HG03558 (cell line): ENCODE measurements around the gene KLHL26.

Experiments
- ATAC-seq: cut with Tn5 transposase; IDR thresholded peaks from one replicate; pipeline ENCODE4 v1.9.1; 2021; ENCODE audit warnings: moderate number of reproducible peaks; ENCODE audit not compliant: unreplicated experiment; ENCODE audit errors: extremely low read depth

The KLHL26 gene

DNA sequence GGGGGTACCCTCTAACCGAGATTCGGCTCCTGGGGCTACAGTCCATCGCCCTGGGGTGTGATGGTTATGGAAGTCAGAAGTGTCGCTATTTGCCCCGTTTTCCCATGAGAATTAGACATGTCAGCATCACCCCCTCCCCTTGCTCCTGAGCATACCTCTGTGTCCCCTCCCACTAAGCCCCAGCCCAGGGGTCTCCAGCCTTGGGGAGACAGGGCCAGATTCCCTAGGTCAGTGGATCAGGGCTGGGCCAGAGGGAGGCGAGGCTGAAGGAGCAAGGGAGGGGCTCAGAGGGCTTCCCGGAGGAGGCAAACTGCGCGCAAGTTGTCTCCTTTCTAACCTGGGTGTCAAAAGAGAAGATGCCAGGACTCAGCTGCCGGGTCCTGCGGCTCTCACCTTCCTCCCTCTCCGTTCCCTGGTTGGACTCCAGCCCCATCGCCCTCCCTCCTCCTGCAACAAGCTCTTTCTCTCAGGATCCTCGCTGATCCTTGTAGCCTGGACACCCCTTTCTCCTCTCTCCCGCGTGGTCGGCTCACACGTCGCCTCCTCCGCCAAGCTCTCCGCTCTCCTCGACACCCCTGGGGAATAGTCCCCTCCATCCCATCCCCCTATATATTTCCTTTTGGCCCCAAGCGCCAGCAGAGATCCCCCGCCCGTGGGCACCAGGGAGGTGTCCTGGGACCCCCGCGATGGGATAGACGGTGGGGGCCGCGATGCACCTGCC is 24.6 kb upstream of the KLHL26 start:
- no peak for ATAC-seq

DNA sequence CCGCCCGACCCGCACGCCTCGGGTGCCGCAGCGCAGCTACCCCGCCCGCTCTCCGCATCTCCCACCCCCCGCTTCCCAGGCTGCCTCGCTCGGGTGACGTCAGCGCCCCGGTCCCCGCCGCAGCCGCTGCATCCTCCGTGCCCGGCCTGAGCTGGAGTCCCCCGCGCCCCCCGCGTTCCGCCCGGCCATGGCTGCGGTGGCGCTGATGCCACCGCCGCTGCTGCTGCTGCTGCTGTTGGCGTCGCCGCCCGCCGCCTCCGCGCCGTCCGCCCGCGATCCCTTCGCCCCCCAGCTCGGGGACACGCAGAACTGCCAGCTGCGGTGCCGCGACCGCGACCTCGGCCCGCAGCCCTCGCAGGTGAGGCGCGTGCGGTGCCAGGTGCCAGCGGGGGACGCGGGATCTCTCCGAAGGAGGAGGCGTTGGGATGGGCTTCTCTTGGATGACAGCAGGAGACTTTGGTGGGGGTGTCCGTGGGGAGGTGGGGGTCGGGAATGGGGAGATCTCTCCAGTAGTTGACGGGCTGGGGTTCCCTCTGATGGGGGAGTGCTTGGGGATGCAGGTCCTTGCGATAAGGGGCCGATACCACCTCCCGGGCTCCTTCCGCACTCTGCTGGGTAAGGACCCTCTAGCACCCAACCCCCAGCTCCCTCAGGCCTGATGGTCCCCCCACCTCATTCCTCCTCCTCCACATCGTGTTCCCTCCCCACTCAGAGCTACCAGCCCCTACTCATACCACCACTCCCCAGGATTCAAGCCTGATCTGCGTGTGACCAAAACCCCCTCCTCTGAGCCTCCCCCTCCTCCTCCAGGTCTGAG is 23.8 kb upstream of the KLHL26 start, which contains the start of gene TMEM59L:
TSS of gene TMEM59L (plus strand) at position 99 of the 817 bp plus-strand sequence. CDS start at position 188, 89 bp downstream.
- no peak for ATAC-seq

DNA sequence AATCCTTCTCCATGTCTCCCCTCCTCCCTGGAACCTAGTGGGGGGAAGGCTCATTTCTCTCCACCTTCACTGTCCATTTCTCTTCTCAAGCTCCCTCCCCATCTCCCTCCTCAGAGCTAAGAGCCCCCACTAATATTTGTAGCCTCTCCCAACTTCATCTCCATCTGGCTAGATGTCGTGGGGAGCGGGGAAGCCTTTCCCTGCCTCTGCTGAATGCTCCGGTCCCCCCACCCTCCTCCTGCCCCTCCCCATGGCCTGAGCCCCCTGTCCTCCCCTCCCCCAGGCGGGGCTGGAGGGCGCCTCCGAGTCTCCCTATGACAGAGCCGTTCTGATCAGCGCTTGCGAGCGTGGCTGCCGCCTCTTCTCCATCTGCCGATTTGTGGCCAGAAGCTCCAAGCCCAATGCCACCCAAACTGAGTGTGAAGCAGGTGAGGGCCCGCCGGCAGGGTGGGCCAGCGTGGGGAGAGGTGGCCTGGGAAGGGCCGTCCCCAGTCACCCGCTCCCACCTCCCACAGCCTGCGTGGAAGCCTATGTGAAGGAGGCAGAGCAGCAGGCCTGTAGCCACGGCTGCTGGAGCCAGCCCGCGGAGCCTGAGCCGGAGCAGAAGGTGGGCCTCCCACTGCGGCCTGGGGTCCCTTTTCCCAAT is 23.1 kb upstream of the KLHL26 start:
- no peak for ATAC-seq

DNA sequence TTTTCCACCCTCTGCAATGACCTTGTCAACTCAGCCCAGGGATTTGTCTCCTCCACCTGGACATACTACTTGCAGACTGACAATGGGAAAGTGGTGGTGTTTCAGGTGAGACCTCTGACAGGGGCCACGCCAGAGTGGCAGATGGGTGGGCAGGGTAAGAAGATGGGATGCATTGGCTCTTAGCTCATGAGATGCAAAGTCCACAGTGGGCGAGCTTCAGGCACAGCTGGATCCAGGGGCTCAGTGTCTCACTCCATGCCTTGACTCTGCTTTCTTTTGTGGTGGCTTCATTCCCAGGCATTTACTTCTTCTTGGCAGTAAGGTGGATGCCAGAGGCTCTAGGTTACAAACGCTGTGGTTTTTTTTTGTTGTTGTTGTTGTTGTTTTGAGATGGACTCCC is 20.8 kb upstream of the KLHL26 start:
- no peak for ATAC-seq

DNA sequence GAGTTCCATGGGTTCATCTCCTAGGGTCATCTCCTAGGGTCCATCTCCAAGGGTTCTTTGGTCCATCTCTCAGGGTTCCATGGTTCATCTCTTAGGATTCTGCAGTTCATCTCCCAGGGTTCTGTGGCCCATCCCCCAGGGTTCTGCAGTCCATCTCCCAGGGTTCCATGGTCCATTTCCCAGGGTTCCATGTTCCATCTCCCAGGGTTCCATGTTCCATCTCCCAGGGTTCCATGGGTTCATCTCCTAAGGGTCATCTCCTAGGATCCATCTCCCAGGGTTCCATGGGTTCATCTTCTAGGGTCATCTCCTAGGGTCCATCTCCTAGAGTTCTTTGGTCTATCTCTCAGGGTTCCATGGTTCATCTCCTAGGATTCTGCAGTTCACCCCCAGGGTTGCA is 19.3 kb upstream of the KLHL26 start:
- ATAC-seq: no peak

DNA sequence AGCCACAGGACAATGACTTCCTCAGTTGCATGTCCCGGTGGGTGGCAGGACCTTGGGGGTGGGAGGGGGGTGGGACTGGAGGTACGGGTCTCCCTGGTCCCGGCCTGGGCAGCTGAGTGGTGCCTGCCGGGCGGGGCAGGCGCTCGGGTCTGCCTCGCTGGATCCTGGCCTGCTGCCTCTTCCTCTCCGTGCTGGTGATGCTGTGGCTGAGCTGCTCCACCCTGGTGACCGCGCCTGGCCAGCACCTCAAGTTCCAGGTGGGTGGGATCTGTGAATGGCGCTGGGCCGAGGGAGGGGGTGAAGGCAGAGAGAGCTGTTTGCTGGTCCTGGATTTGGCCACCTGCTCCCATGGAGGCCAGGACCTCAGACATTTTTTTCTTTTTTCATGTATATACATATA is 18.6 kb upstream of the KLHL26 start:
- no peak for ATAC-seq

DNA sequence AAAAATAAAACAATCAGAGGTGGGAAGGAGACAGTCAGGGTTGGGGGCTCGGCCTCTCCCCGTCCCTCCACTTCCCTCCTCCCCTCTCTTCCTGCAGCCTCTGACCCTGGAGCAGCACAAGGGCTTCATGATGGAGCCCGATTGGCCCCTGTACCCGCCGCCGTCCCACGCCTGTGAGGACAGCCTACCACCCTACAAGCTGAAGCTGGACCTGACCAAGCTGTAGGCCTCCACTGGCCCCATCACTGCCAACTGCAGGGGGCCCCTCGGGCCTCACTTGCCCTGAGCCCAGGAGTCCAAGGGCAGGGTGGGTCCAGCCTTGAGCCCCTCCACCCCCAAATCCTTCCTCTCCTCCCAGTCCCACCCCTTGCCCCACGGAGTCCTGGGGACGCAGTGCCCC is 16.5 kb upstream of the KLHL26 start:
- no peak for ATAC-seq

DNA sequence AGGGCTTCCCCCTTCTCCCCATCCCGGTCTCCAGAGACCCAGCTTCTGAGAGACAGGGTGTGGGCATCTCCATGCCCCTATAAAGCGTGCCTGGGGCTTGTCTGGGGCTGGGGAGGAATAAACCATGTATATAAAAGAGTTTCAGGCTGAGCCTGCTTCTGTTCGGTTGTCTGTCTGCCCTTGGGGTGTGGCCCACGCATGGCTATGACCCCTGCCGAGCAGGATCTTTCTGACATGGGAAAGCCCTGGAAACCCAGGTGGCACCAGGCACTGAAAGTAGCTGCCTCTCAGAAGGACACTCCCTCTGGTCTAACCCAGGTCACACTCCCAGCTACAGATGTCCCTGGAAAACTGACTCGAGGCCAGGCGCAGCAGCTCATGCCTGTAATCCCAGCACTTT is 15.9 kb upstream of the KLHL26 start:
- ATAC-seq: no peak

DNA sequence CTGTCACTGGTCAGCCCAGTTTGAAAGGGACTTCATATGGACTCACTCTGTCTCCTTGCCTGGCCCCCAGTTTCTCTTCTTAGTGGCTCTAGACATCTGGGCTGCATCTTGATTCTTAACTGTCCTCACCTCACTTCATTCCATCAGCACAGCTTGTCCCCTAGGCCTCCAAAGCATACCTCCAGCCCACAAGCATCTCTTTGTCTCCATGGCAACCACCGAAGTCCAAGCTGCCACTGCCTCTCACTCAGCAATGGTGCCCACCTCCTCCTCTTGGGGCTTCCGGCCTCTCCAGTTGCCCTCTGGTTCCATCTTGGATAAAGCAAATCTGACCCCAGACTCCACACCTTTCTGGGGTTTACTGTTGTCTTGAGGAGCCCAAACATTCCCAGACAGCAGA is 9.9 kb upstream of the KLHL26 start:
- ATAC-seq: no peak

DNA sequence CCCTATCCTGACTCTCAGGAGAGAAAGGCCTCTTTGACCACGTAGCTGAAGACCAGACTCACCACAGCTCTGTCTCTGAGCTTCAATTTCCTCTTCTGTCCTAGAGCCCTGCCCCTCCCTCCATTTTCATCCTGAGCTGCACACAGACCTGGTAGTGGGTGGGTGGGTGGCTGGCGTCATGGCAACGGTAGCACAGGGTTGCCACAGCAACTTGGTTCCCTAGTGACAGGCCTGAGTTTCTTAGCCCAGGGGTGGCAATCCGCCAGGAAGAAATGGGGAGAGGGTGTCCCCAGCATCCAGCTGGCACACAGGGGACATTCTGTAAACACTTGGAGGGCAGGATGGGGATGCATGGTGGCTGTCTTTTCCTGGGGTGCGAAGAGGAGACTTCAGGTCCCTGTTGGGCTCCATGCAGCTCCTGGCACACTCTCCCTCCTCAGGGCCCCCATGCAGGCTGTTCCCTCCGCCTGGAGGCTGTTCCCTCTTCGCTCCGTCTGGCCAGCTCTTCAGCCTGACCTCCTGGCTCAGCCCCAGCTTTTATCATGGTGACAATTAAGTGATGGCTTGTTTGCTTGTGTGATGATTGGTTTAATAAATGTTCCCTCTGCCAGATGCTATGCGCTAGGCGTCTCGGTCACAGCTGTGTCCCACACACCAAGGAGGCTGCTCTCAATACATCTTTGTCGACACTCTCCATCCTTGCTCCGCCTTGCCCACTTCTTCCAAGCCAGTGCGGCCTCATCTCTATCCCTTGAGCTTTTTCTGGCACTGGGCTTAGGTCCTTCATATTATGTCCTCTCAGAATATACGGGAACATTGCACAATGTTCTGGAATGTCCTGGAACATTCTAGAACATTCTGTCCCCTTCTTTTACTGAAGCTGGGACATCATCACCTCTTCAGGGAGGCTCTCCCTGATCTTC is 7.4 kb upstream of the KLHL26 start:
- ATAC-seq: no peak

DNA sequence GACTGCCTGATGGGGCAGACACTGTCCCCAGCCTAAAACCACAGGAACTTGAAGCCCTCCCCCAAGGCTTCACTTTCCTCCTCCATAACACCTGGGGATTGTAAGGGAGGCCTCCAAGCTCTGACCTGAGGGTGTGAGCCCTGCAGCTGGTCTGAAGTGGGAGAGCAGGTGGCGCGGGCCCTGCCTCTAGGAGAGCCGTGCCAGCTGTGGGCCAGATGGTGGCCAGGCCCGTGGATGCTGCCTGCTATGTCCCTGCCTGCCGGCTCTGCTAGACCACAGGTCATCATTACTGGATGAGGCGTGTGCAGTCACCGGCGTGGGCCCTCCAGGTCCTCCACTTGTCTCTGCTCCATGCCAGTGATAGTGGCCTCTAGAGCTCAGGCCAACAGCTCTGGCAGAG is 3.5 kb upstream of the KLHL26 start:
- ATAC-seq: no peak

DNA sequence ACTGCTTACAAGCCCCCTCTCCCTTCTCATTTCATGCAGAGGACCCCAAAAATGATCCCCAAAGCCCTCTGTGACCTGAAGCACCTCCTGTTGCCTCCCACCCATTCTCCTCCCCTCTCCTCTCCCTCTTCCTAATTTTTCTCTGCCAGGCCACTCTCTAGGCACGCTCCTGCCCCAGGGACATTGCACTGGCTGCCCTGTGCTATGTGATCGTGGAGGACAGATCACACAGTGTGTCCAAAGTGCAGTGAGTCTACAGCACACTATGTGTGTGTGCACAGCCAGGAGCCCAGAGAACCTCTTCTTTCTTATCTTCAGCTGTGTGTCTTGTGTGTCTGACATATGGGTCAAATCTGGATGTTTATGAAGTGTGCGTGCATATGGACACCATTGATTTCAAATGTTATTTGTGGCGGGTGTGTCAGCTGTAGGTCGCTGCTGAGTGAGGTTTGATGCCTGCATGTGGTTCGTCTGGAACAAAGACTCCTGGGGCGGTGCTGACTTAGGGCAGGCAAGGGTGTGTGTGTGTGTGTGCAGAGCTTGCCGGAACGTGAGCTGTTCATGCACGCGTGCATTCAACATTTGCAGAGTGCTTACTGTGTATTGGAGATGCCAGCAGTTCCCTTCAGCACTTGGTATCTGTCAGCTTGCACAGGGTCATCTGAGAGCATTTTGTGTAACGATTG is 2.1 kb upstream of the KLHL26 start:
- ATAC-seq: no peak

DNA sequence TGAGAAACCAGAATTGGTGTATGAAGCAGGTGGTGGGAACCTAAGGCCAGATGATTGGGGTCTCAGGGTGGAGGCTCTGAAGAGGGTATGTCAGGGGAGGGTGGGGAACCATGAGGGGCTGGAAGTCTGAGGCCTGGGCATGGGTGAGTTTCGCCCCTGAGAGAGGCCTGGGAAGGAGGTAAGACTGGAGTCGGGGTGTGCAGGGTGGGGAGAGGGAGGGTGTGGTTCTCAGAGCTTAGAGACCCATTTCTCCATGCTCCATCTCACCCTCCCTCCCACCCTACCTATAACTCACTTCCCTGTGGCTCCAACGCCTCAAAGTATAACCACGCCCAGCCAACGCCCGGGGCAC is 1.0 kb upstream of the KLHL26 start:
- no peak for ATAC-seq

DNA sequence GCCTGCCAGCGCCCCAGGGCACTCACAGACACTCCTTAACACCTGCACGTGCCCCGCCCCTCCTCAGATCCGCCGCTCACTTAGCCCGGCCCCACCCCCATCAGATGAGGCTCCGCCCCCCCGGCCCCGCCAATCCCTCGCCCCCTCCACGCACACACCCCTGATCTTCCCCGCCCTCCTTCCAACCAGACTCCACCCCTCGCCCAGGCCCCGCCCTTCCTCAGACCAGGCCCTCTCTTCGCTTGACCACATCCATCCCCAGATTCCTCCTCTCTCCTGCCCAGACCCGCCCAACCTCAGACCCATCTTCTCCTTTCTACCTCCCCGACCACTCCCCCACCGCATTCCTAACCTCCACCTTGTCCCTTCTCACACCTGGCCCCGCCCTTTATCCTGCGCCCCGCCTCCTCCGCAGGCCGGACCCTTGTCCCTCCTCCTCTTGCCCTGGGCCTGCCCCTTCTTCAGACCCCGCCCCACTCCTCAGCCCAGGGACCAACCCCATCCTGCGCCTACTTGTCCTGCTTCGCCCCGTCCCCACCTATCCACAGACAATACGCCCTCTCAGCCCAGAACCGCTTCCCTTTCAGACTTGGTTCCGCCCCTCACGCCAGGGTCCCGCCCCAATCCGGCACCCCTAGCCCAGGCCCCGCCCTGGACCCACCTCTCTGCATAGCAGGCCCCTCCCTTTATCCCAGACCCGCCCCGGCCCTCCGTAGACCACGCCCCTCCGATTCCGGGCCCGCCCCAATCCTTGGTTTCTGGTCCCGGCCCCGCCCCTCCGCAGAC is 452 bp upstream of the KLHL26 start:
- peak; percentile 50 for ATAC-seq

DNA sequence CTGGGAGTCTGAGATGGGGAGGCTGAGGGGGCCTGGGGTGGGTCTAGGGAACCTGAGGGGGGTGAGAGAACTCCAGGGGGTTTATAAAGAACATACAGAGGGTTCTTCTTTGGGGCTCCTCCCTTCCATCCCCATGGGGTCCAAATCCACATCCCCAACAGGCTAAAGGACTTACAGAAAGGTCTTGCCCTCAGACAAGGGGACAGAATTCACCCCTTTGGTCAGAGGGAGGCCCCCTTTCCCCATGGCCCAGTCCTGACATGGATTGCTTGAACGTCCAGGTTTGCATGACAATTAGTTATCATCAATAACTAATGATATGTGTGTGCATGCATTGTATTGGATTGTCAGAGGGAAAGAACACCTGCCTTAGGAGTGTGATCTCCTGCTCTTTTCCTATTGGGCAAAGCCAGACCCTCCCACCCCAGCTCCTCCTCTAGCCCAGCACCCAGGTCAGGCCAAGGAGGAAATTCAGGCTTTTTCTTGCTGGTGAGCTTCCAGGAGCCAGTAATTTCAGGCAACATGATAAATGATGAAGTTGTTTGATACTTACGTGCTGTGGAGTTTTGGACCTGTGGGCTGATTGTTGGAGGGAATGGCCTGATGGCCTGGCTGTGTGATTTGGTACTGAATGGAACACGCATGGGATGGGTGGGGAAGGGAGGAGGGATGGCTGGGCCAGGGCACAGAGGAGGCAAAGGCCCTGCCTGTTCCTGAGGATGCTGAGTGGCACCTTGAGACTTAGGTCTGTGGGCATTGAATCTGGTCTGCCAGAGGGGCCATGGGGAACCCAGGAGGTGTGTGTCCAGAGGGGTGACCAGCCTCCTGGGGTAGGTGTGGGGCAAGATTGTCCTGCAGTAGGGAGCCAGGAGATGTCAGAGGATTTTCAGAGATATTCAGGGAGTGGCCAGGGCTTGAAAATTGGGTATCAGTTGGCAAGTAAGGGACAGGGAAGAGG is 1.1 kb downstream of the KLHL26 start:
- ATAC-seq: no peak

DNA sequence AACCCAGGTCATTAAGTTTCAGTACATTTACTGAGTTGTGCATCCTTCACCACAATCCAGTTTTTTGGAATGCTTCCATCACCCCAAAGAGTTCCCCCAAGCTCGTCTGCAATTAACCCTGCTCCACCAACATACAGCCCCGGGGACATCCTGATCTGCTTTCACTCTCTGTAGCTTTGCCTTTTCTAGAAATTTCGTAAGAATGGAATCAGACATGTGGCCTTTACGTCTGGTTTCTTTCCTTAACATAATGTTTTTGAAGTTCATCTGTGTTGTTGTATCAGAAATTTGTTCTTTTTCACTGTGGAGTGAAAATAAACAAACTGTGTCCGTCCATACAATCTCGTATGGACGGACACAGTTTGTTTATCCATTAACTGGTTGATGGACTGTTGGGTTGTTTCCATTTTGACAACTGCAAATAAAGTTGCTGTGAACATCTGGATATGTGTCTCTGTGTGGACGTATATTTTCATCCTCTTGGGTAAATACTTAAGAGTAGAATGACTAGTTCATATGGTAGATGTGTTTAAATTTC is 2.9 kb downstream of the KLHL26 start:
- ATAC-seq: no peak

DNA sequence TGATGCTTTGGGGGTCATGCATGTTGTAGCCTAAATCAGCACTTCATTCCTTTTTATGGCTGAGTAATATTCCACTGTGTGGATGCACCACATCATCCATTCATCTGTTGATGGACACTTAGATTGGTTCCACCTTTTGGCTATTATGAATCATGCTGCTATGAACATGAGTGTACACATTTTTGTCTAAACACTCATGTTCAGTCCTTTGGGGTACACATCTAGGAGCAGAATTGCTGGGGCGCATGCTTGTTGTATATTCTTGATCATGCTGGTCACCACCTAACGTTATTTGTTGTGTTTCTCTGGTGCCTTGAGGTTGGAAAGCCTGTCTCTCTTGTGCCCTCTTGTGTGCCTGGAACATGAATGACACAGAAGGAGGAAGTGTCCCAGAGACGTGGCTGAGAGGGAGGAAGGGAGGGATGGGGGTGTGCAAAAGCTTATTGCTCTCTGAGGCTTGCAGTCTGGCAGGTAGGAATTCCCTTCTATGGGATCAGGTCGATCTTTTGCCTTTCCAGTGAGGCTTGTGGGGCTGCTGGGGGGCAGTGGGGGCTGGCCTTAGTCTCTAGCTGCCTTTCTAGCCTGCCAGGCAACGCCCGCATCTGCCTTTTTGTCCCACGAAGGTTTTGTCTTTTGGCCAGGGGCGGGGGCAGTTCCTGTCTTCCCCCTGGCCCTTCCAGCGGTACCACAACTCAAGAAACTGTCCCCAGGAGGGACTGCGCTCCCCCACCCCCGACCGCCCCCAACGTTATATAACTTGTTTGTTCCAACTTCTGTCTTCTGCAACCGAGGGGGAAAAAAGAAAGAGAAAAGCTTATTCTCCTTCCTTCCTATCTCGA is 7.6 kb downstream of the KLHL26 start:
- ATAC-seq: no peak
